Nephron progenitor cell (in vitro differentiated cells): Measurements from ENCODE around the gene NHLH1.

Experiments used
- DNase-seq: peaks from one replicate; pipeline ENCODE4 v3.0.0; 2021
- H3K27ac Mint-ChIP-seq: 2 replicates; pipeline ENCODE4 v1.8.0; 2021; ENCODE audit warnings: mild to moderate bottlenecking, moderate library complexity, mixed read lengths
- H3K27me3 Mint-ChIP-seq: 2 replicates; pipeline ENCODE4 v1.8.0; 2021; ENCODE audit warnings: mild to moderate bottlenecking, low read depth, mixed read lengths; ENCODE audit not compliant: poor library complexity
- H3K36me3 Mint-ChIP-seq: 2 replicates; pipeline ENCODE4 v1.8.0; 2021; ENCODE audit warnings: low read depth, mixed read lengths
- H3K4me1 Mint-ChIP-seq: 2 replicates; pipeline ENCODE4 v1.8.0; 2021; ENCODE audit warnings: mixed read lengths
- H3K4me3 Mint-ChIP-seq: 2 replicates; pipeline ENCODE4 v1.8.0; 2021; ENCODE audit warnings: mild to moderate bottlenecking, moderate library complexity, mixed read lengths
- H3K9me3 Mint-ChIP-seq: 2 replicates; pipeline ENCODE4 v1.8.0; 2021; ENCODE audit warnings: mild to moderate bottlenecking, moderate library complexity, mixed read lengths
- CTCF ChIP-seq: fragments of 200-600 bp; sonication (generic); IDR thresholded peaks from 2 replicates; pipeline ENCODE4 v1.5.0; 2021; ENCODE audit warnings: antibody characterized with exemption

The NHLH1 gene

GRCh38 chr1:160332516-160332915 is 34.4 kb upstream of the NHLH1 start:
- no peaks in the 10 kb centered on the region for H3K27me3 Mint-ChIP-seq
- no peak overlapping the region for H3K4me3 Mint-ChIP-seq

GRCh38 chr1:160338580-160338979 is 28.3 kb upstream of the NHLH1 start:
- H3K9me3 Mint-ChIP-seq: no peaks in the 10 kb centered on the region
- H3K36me3 Mint-ChIP-seq: peaks cover 38% of the 10 kb centered on the region
- H3K4me3 Mint-ChIP-seq: no peak overlapping the region
- no peak for DNase-seq
- H3K27me3 Mint-ChIP-seq: no peaks in the 10 kb centered on the region
- TF ChIP-seq CTCF: no peak
- H3K27ac Mint-ChIP-seq: no peak overlapping the region
- H3K4me1 Mint-ChIP-seq: peaks cover 28% of the 10 kb centered on the region

More at GRCh38 chr1:160332516-160332915, 34.4 kb upstream of the NHLH1 start:
- H3K4me1 Mint-ChIP-seq: no peaks in the 10 kb centered on the region
- no peak for DNase-seq
- H3K27ac Mint-ChIP-seq: no peak overlapping the region
- H3K36me3 Mint-ChIP-seq: peaks cover 50% of the 10 kb centered on the region
- no peak for TF ChIP-seq CTCF
- H3K9me3 Mint-ChIP-seq: no peaks in the 10 kb centered on the region

GRCh38 chr1:160340146-160340545 is 26.7 kb upstream of the NHLH1 start:
- Mint-ChIP-seq H3K9me3 (no peaks in the 10 kb centered on the region), H3K27ac (no peak overlapping the region), H3K36me3 (peaks cover 28% of the 10 kb centered on the region)

GRCh38 chr1:160340866-160341265 is 26.0 kb upstream of the NHLH1 start:
- peaks cover 28% of the 10 kb centered on the region for H3K36me3 Mint-ChIP-seq
- peaks cover 39% of the 10 kb centered on the region for H3K4me1 Mint-ChIP-seq
- peak overlapping the region; percentile 99 for H3K4me3 Mint-ChIP-seq
- peaks cover 3% of the 10 kb centered on the region for H3K27me3 Mint-ChIP-seq
- no peak for TF ChIP-seq CTCF
- DNase-seq: no peak
- no peak overlapping the region for H3K27ac Mint-ChIP-seq
- no peaks in the 10 kb centered on the region for H3K9me3 Mint-ChIP-seq

More at GRCh38 chr1:160340146-160340545, 26.7 kb upstream of the NHLH1 start:
- no peak overlapping the region for H3K4me3 Mint-ChIP-seq
- TF ChIP-seq CTCF: no peak
- DNase-seq: no peak
- H3K27me3 Mint-ChIP-seq: peaks cover under 1% of the 10 kb centered on the region
- H3K4me1 Mint-ChIP-seq: peaks cover 39% of the 10 kb centered on the region

- no peak for TF ChIP-seq CTCF
- peaks cover 29% of the 10 kb centered on the region for H3K36me3 Mint-ChIP-seq
- peaks cover 3% of the 10 kb centered on the region for H3K27me3 Mint-ChIP-seq
- H3K4me1 Mint-ChIP-seq: peaks cover 39% of the 10 kb centered on the region
- no peaks in the 10 kb centered on the region for H3K9me3 Mint-ChIP-seq
- peak overlapping the region; percentile 99 for H3K4me3 Mint-ChIP-seq
- no peak for DNase-seq
- peak overlapping the region; percentile 99 for H3K27ac Mint-ChIP-seq
Observed at GRCh38 chr1:160342526-160342925, 24.3 kb upstream of the NHLH1 start.
